Endometrial microvascular endothelial cells (primary cell): ENCODE results near the gene HOXD10. TPM values are rescaled to one million over a fixed set of nuclear protein-coding genes. Genes with fewer than 3 reads are reported as not detected.

ENCODE experiments used
- in situ Hi-C: cut with HindIII; loops from 2 replicates; pipeline ENCODE4 v1.10.0; 2017; ENCODE audit warnings: low sequenced_read_pairs, low pct_unique_long_range_greater_than_20kb; ENCODE audit errors: inconsistent ontology term
- total RNA-seq: library from RNA; depleted of rRNA; stranded (reverse); fragments of >200 nt; gene quantifications from one replicate; pipeline ENCODE4 v1.2.3, GENCODE V29; 2015; ENCODE audit errors: inconsistent ontology term

HOXD10 gene
- total RNA-seq = 36.0 TPM

GRCh38 chr2:176115883-176116813 lies at the start of gene HOXD10:
HOXD10 (plus strand) TSS chr2:176116778; CDS start chr2:176116834, 56 bp downstream.
- in situ Hi-C loops = no loop called here

- in situ Hi-C loops = no loop called here
Measured at GRCh38 chr2:176067589-176068418, 48.8 kb upstream of the HOXD10 start.

DNA sequence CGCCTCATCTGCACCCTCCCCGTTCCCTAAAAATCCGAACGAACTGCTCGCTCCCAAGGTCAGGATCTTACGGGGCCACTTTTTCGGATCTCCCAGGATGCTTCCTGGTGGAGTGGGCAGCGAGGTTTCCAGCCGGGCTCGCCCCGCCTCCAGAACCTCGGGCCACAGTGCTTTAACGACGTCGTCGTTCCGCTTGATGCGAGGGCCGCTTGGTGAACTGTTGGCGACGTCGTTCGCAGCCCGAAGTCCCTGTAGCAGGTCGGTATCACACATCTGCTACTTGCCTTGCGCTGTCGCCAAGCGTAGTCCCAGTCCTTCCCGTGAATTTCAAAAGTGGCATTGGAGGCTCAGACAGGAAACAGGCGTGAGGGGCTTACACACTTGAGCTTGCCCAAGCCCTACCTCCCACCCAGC lies 48.2 kb upstream of the HOXD10 start:
- in situ Hi-C loops = no loop called here

- in situ Hi-C loops = no loop called here
Measured at GRCh38 chr2:176071330-176072291, 45.0 kb upstream of the HOXD10 start.

- in situ Hi-C loops = no loop called here
Measured at GRCh38 chr2:176072292-176072669, 44.3 kb upstream of the HOXD10 start.

GRCh38 chr2:176072951-176073904 lies 43.4 kb upstream of the HOXD10 start:
- in situ Hi-C loops = no loop called here

GRCh38 chr2:176074919-176075425 lies 41.6 kb upstream of the HOXD10 start:
- in situ Hi-C loops = no loop called here

DNA sequence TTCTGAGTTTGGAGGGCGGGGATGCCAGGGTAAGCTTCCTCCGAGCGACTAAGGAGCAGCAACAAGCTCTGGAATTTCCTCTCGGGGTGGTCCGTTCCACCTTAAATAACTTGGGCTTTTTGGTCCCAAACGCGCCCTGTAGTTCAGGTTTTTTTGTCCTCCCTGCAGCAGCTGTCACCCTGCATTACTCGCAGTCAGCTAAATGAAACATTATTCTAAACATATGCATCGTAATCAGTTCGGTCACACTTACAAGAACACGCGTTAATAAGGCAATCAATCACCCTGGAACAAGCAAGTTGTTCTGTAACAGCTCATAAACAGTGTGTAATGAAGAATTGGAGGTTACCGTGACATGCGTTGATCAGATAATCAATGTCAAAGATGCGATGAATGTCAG lies 41.1 kb upstream of the HOXD10 start:
- in situ Hi-C loops = no loop called here

DNA sequence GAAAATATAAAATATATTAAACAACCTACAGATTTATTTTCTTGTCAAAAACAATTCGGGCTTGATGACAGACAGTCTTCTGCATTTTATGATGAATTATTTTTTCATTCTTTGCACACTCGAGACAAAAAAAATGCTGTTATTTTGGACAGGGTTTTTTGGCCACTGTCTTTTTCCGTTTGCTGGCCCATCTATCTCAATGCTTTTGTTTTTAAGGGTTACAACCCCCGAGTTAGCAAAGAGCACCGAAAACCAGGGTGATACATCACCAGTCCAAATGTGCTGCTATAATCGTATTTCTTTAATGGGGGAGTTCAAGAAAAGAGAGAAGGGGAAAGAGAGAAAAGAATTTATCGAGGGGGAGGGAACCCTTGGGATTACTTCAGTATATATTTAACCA lies 40.5 kb upstream of the HOXD10 start:
- in situ Hi-C loops = no loop called here

GRCh38 chr2:176076796-176077195 lies 39.8 kb upstream of the HOXD10 start:
- in situ Hi-C loops = no loop called here

- in situ Hi-C loops = no loop called here
Measured at GRCh38 chr2:176078541-176079284, 37.9 kb upstream of the HOXD10 start.

DNA sequence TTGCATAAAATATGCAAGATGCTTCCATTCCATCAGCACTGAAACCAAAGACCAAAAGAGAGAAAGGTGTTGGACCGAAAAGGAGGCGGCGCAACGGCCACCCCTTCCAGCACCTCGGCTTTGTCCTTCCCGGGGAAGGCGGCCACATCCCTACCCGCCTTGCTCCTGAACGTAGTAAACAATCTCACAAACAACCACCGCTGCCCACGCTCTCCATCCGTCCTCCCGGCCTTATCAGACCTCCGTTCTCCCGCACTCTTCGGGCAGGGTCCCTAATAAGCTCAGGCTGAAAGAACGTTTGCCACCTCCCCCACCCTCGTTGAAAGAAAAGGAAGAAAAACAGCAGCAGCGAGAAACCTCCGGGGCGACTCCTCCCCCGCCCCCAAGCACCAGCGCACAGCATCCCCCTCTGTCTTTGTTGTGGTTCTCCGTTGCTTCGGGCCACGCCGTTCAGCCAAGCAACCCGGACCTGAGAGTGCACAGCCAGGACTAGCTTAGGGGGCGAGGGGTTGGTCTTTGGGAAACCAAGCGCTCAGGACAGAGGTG lies 37.2 kb upstream of the HOXD10 start:
- in situ Hi-C loops = no loop called here

DNA sequence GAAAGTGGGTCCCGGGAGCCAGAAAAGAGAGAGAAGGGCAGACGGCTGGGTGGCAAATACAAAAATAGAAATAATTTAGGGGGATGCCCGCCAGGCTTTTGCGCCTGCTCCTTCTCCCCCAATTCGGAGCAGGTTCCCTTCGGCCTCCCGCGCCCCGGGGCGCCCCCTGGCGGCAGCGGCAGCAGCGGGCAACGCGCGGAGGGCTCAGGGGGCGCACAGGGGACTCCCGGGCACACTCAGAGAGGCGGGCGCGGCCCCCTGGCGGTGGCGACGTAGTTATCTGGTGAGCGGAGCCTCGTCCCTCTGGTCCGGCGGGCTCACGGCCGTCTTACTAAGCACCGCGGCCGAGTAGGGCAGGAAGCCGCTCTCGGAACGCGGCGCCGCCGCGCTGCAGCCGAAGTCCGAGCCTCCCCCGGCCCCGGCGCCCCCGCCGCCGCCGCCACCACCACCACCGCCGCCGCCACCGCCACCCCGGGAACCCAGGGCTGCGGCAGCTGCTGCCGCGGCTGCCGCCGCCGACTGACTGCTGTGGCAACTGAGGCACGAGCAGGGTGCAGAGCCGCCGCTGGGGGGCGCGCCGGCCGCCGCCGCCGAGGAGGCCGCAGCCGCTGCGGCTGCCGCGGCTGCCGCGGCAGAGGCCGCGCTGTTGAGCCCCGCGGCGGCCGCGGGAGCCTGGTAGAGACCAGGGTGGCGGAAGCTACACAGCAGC lies 36.6 kb upstream of the HOXD10 start:
- in situ Hi-C loops = no loop called here

- in situ Hi-C loops = no loop called here
Measured at GRCh38 chr2:176080540-176081375, 35.8 kb upstream of the HOXD10 start.

DNA sequence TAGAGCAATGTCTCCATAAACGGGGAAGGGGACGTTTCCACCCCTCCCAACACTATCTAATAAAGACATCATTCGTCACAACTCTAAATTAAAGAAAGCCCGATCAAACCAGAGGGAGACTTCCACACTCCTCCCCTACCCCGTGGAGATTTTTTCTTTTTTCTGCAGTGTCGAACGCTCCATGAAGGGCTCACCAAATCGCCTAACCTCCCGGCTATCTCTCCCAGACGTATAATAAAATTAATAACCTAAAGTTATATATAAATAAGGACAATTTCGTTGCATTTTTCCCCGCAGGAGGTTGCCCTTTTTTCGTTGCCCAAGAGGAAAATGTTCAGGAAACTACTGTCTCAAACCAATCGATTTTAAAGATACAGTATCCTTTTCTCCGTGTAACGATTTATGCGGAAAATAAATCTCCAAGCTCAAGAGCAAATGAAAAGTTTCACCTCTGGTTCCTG lies 35.2 kb upstream of the HOXD10 start:
- in situ Hi-C loops = no loop called here
